Liver (tissue), 9 donors: Measurements from ENCODE around the gene PLSCR1. TPM values are rescaled to one million over a fixed set of nuclear protein-coding genes. Genes with fewer than 3 reads are reported as not detected.

Experiments
- DNase-seq: peaks from one replicate; pipeline ENCODE4 v3.0.0-alpha.2; 2017; ENCODE audit warnings: low spot score
- H3K27ac ChIP-seq, 2 donors: one replicate each; pipeline ENCODE4 v1.7.0; 2013; ENCODE audit warnings: inconsistent platforms in 2 of 2, low read length in 2 of 2, control low read depth in 1 of 2, low read depth in 1 of 2, mild to moderate bottlenecking in 1 of 2
- H3K27me3 ChIP-seq, 4 donors: one replicate each; pipeline versions ENCODE4 v1.6.1 to v1.7.0; 2013; ENCODE audit warnings: low read length in 3 of 4, inconsistent platforms in 1 of 4, mild to moderate bottlenecking in 1 of 4, moderate library complexity in 1 of 4; ENCODE audit not compliant: control insufficient read depth in 4 of 4, insufficient read depth in 4 of 4
- H3K36me3 ChIP-seq, 4 donors: one replicate each; pipeline versions ENCODE4 v1.6.1 to v1.7.0; 2013; ENCODE audit warnings: low read length in 3 of 4, mild to moderate bottlenecking in 3 of 4, low read depth in 1 of 4, moderate library complexity in 1 of 4; ENCODE audit not compliant: control insufficient read depth in 4 of 4, insufficient read depth in 3 of 4
- H3K4me1 ChIP-seq, 4 donors: one replicate each; pipeline versions ENCODE4 v1.6.1 to v1.7.0; 2013; ENCODE audit warnings: low read length in 3 of 4, mild to moderate bottlenecking in 3 of 4, moderate library complexity in 1 of 4; ENCODE audit not compliant: control insufficient read depth in 4 of 4, insufficient read depth in 4 of 4
- H3K4me3 ChIP-seq, 3 donors: one replicate each; pipeline versions ENCODE4 v1.6.1 to v1.7.0; 2013; ENCODE audit warnings: low read length in 3 of 3, control low read depth in 1 of 3, low read depth in 1 of 3, mild to moderate bottlenecking in 1 of 3
- H3K9ac ChIP-seq, 2 donors: one replicate each; pipeline ENCODE4 v1.7.0; 2013; ENCODE audit warnings: low read length in 2 of 2, mild to moderate bottlenecking in 2 of 2, moderate library complexity in 2 of 2, control low read depth in 1 of 2, low read depth in 1 of 2
- H3K9me3 ChIP-seq, 4 donors: one replicate each; pipeline versions ENCODE4 v1.6.1 to v1.7.0; 2013; ENCODE audit warnings: low read length in 3 of 4; ENCODE audit not compliant: control insufficient read depth in 4 of 4
- ATF3 ChIP-seq: IDR thresholded peaks from 2 replicates; pipeline ENCODE4 v1.6.1; 2016; ENCODE audit warnings: antibody characterized with exemption
- CTCF ChIP-seq: fragments of 150-350 bp; IDR thresholded peaks from 2 replicates; pipeline ENCODE4 v1.5.1; 2017; ENCODE audit warnings: improper control_type of control experiment, low read depth, low read length; ENCODE audit not compliant: missing input control
- EGR1 ChIP-seq, 2 donors: IDR thresholded peaks; 2 replicates each; pipeline ENCODE4 v1.6.1; 2016 to 2018; ENCODE audit warnings: antibody characterized with exemption in 2 of 2, low read depth in 2 of 2
- FOXA1 ChIP-seq: IDR thresholded peaks from 2 replicates; pipeline ENCODE4 v1.6.1; 2016; ENCODE audit warnings: antibody characterized with exemption
- FOXA2 ChIP-seq: IDR thresholded peaks from 2 replicates; pipeline ENCODE4 v1.6.1; 2016; ENCODE audit warnings: antibody characterized with exemption
- GABPA ChIP-seq, 2 donors: IDR thresholded peaks in 1 of 2; conservative IDR thresholded peaks in 1 of 2; 2 replicates each; pipeline ENCODE4 v1.6.1; 2016; ENCODE audit warnings: antibody characterized with exemption in 2 of 2, mild to moderate bottlenecking in 1 of 2, moderate library complexity in 1 of 2
- HNF4A ChIP-seq, 2 donors: conservative IDR thresholded peaks; 2 replicates each; pipeline ENCODE4 v1.6.1; 2016; ENCODE audit warnings: antibody characterized with exemption in 2 of 2, mild to moderate bottlenecking in 2 of 2
- HNF4G ChIP-seq: IDR thresholded peaks from 2 replicates; pipeline ENCODE4 v1.6.1; 2016; ENCODE audit warnings: antibody characterized with exemption
- JUND ChIP-seq, 2 donors: IDR thresholded peaks; 2 replicates each; pipeline ENCODE4 v1.6.1; 2016; ENCODE audit warnings: antibody characterized with exemption in 2 of 2
- MAX ChIP-seq: IDR thresholded peaks from 2 replicates; pipeline ENCODE4 v1.6.1; 2016; ENCODE audit warnings: antibody characterized with exemption
- NR2F2 ChIP-seq: IDR thresholded peaks from 2 replicates; pipeline ENCODE4 v1.6.1; 2016; ENCODE audit warnings: antibody characterized with exemption
- RAD21 ChIP-seq, 2 donors: IDR thresholded peaks; 2 replicates each; pipeline ENCODE4 v1.6.1; 2016; ENCODE audit warnings: antibody characterized with exemption in 2 of 2, mild to moderate bottlenecking in 2 of 2
- REST ChIP-seq: IDR thresholded peaks from 2 replicates; pipeline ENCODE4 v1.6.1; 2016; ENCODE audit warnings: antibody characterized with exemption, mild to moderate bottlenecking
- RXRA ChIP-seq, 2 donors: IDR thresholded peaks; 2 replicates each; pipeline ENCODE4 v1.6.1; 2017 to 2018; ENCODE audit warnings: antibody characterized with exemption in 2 of 2, mild to moderate bottlenecking in 1 of 2
- SP1 ChIP-seq: IDR thresholded peaks from 2 replicates; pipeline ENCODE4 v1.6.1; 2018; ENCODE audit warnings: antibody characterized with exemption, mild to moderate bottlenecking
- TAF1 ChIP-seq: conservative IDR thresholded peaks from 2 replicates; pipeline ENCODE4 v1.6.1; 2016; ENCODE audit warnings: antibody characterized with exemption, mild to moderate bottlenecking
- YY1 ChIP-seq: IDR thresholded peaks from 2 replicates; pipeline ENCODE4 v1.6.1; 2016; ENCODE audit warnings: antibody characterized with exemption, mild to moderate bottlenecking
- ZBTB33 ChIP-seq: IDR thresholded peaks from 2 replicates; pipeline ENCODE4 v1.6.1; 2016; ENCODE audit warnings: antibody characterized with exemption
- WGBS: extraction: QIAGEN DNeasy Blood & Tissue Kit; methylation state at CpG from one replicate; pipeline ENCODE4 v1.1.7; 2013; 5-methylcytosine and 5-hydroxymethylcytosine counted together
- polyA plus RNA-seq, 2 donors: library from polyadenylated mRNA; stranded (reverse) in 1 of 2; unstranded in 1 of 2; fragments of 200-250 nt in 1 of 2; fragments of >200 nt in 1 of 2; fragmentation: Nextera tagmentation in 1 of 2; extraction: Ambion mirVana in 1 of 2; gene quantifications; one replicate each; pipeline versions ENCODE4 v1.2.1 to v1.2.3, GENCODE V29; 2013 to 2015
- total RNA-seq, 2 donors: library from RNA; depleted of rRNA; stranded (reverse); fragments of >200 nt; gene quantifications; one replicate each; pipeline ENCODE4 v1.2.3, GENCODE V29; 2014
- donor health status: healthy.
- donor health status: healthy.
- donor health status: healthy.
- donor health status: healthy.
- donor health status: healthy.

Gene PLSCR1
- total and polyA plus RNA-seq, 4 donors: 30.2 to 76.4 (median 34.3) TPM

GRCh38 chr3:146542978-146543377, 1.4 kb downstream of the PLSCR1 start:
- DNase-seq: no peak
- Histone ChIP-seq H3K9ac (peak overlapping the region; percentile 89 to 93), H3K27ac (peak overlapping the region; percentile 98 to 99), H3K4me1 (peaks cover 3 to 28% (median 14%) of the 10 kb centered on the region in 4 donors), H3K9me3 (no peaks in the 10 kb centered on the region), H3K27me3 (no peaks in the 10 kb centered on the region), H3K36me3 (no peaks in the 10 kb centered on the region), H3K4me3 (peak overlapping the region; percentile 60 to 96 (median 86))
- no peak for TF ChIP-seq GABPA (IDR thresholded peaks at IDR 0.05 in 1 of 2, conservative IDR thresholded peaks at IDR 0.05 in 1 of 2)
- TF ChIP-seq HNF4A (conservative IDR thresholded peaks at IDR 0.05): no peak
- no peak for TF ChIP-seq MAX
- no peak for TF ChIP-seq FOXA1
- no peak for TF ChIP-seq NR2F2
- TF ChIP-seq CTCF: no peak
- TF ChIP-seq REST: no peak
- no peak for TF ChIP-seq ATF3
- TF ChIP-seq JUND (IDR thresholded peaks at IDR 0.05): no peak
- no peak for TF ChIP-seq ZBTB33
- TF ChIP-seq HNF4G: no peak
- TF ChIP-seq RAD21 (IDR thresholded peaks at IDR 0.05): no peak
- no peak for TF ChIP-seq FOXA2
- no peak for TF ChIP-seq SP1
- no peak for TF ChIP-seq RXRA (IDR thresholded peaks at IDR 0.05)
- no peak for TF ChIP-seq YY1
- TF ChIP-seq EGR1 (IDR thresholded peaks at IDR 0.05; ENCODE audit: low read depth in 2 of 2): no peak
- TF ChIP-seq TAF1: no peak
- WGBS: 43% methylated on average over 2 of the region's 2 CpGs
